T-helper 2 cell treated with Interferon-gamma antibody and Interleukin-4, amounts not matched to agents 5 μg/mL and 100 μg/mL, for 36 hours (primary cell): ENCODE measurements around the gene RHOT2.

Experiments used
- DNase-seq: peaks from one replicate; pipeline ENCODE4 v3.0.0; 2021; ENCODE audit warnings: low spot score
- H3K27ac Mint-ChIP-seq: one replicate; pipeline ENCODE4 v1.8.0; 2021; ENCODE audit warnings: mild to moderate bottlenecking, mixed read lengths
- H3K27me3 Mint-ChIP-seq: one replicate; pipeline ENCODE4 v1.8.0; 2021; ENCODE audit warnings: low read depth, mixed read lengths
- H3K36me3 Mint-ChIP-seq: one replicate; pipeline ENCODE4 v1.8.0; 2021; ENCODE audit warnings: low read depth, mixed read lengths
- H3K4me1 Mint-ChIP-seq: one replicate; pipeline ENCODE4 v1.8.0; 2021; ENCODE audit warnings: low read depth, mixed read lengths
- H3K4me3 Mint-ChIP-seq: one replicate; pipeline ENCODE4 v1.8.0; 2022; ENCODE audit warnings: mild to moderate bottlenecking, moderate library complexity, mixed read lengths
- H3K9me3 Mint-ChIP-seq: one replicate; pipeline ENCODE4 v1.8.0; 2021; ENCODE audit warnings: mixed read lengths

The RHOT2 gene

GRCh38 chr16:648071-648780 is 19.7 kb upstream of the RHOT2 start:
- Mint-ChIP-seq H3K36me3 (no peaks in the 10 kb centered on the region), H3K9me3 (no peaks in the 10 kb centered on the region), H3K4me1 (peaks cover 9% of the 10 kb centered on the region), H3K4me3 (peak overlapping the region; percentile 78), H3K27ac (peak overlapping the region; percentile 69), H3K27me3 (no peaks in the 10 kb centered on the region)
- DNase-seq: peak; percentile 40

GRCh38 chr16:648781-649589 is 18.9 kb upstream of the RHOT2 start, which contains the start of gene WDR90:
WDR90 (plus strand) TSS chr16:649365; CDS start chr16:649417, 52 bp downstream.
- no peaks in the 10 kb centered on the region for H3K9me3 Mint-ChIP-seq
- no peaks in the 10 kb centered on the region for H3K36me3 Mint-ChIP-seq
- peaks cover 6% of the 10 kb centered on the region for H3K4me1 Mint-ChIP-seq
- DNase-seq: peak; percentile 93
- H3K27ac Mint-ChIP-seq: peak within 1 kb of the TSS; percentile 69
- no peaks in the 10 kb centered on the region for H3K27me3 Mint-ChIP-seq
- peak within 1 kb of the TSS; percentile 78 for H3K4me3 Mint-ChIP-seq

- Mint-ChIP-seq H3K27ac (peak overlapping the region; percentile 43), H3K4me1 (peaks cover under 1% of the 10 kb centered on the region), H3K4me3 (peak overlapping the region; percentile 77), H3K27me3 (no peaks in the 10 kb centered on the region), H3K9me3 (no peaks in the 10 kb centered on the region), H3K36me3 (no peaks in the 10 kb centered on the region)
- DNase-seq: no peak
These were observed 18.3 kb upstream of the RHOT2 start for GRCh38 chr16:649631-650030.

- Mint-ChIP-seq H3K9me3 (no peaks in the 10 kb centered on the region), H3K4me1 (no peaks in the 10 kb centered on the region), H3K4me3 (no peak overlapping the region), H3K36me3 (no peaks in the 10 kb centered on the region), H3K27ac (no peak overlapping the region), H3K27me3 (no peaks in the 10 kb centered on the region)
- DNase-seq: no peak
These were observed 16.1 kb upstream of the RHOT2 start for GRCh38 chr16:651844-652243.

- DNase-seq: no peak
- Mint-ChIP-seq H3K27me3 (no peaks in the 10 kb centered on the region), H3K9me3 (no peaks in the 10 kb centered on the region), H3K27ac (no peak overlapping the region), H3K36me3 (no peaks in the 10 kb centered on the region), H3K4me1 (no peaks in the 10 kb centered on the region), H3K4me3 (no peak overlapping the region)
These were observed 15.3 kb upstream of the RHOT2 start for GRCh38 chr16:652454-653305.

- no peaks in the 10 kb centered on the region for H3K9me3 Mint-ChIP-seq
- no peaks in the 10 kb centered on the region for H3K27me3 Mint-ChIP-seq
- no peaks in the 10 kb centered on the region for H3K36me3 Mint-ChIP-seq
- no peak overlapping the region for H3K4me3 Mint-ChIP-seq
- no peak for DNase-seq
- no peak overlapping the region for H3K27ac Mint-ChIP-seq
- no peaks in the 10 kb centered on the region for H3K4me1 Mint-ChIP-seq
These were observed 13.9 kb upstream of the RHOT2 start for GRCh38 chr16:654034-654433.

- no peak overlapping the region for H3K27ac Mint-ChIP-seq
- no peak for DNase-seq
These were observed 10.4 kb upstream of the RHOT2 start for GRCh38 chr16:657487-657886.

GRCh38 chr16:658679-659571 is 9.0 kb upstream of the RHOT2 start:
- H3K27me3 Mint-ChIP-seq: no peaks in the 10 kb centered on the region
- H3K36me3 Mint-ChIP-seq: no peaks in the 10 kb centered on the region
- no peak for DNase-seq
- peaks cover 5% of the 10 kb centered on the region for H3K4me1 Mint-ChIP-seq
- H3K4me3 Mint-ChIP-seq: no peak overlapping the region
- no peak overlapping the region for H3K27ac Mint-ChIP-seq
- no peaks in the 10 kb centered on the region for H3K9me3 Mint-ChIP-seq

More at GRCh38 chr16:657487-657886, 10.4 kb upstream of the RHOT2 start:
- Mint-ChIP-seq H3K4me1 (peaks cover 5% of the 10 kb centered on the region), H3K9me3 (no peaks in the 10 kb centered on the region), H3K27me3 (no peaks in the 10 kb centered on the region), H3K36me3 (no peaks in the 10 kb centered on the region), H3K4me3 (no peak overlapping the region)

- Mint-ChIP-seq H3K27ac (no peak overlapping the region), H3K4me1 (peaks cover 5% of the 10 kb centered on the region), H3K27me3 (no peaks in the 10 kb centered on the region), H3K4me3 (no peak overlapping the region), H3K9me3 (no peaks in the 10 kb centered on the region), H3K36me3 (no peaks in the 10 kb centered on the region)
- DNase-seq: no peak
These were observed 8.3 kb upstream of the RHOT2 start for GRCh38 chr16:659618-660017.

GRCh38 chr16:660132-660458 is 7.8 kb upstream of the RHOT2 start:
- peaks cover 5% of the 10 kb centered on the region for H3K4me1 Mint-ChIP-seq
- H3K36me3 Mint-ChIP-seq: no peaks in the 10 kb centered on the region
- no peak for DNase-seq
- no peaks in the 10 kb centered on the region for H3K9me3 Mint-ChIP-seq
- no peaks in the 10 kb centered on the region for H3K27me3 Mint-ChIP-seq
- no peak overlapping the region for H3K27ac Mint-ChIP-seq
- H3K4me3 Mint-ChIP-seq: no peak overlapping the region

- no peaks in the 10 kb centered on the region for H3K27me3 Mint-ChIP-seq
- H3K9me3 Mint-ChIP-seq: no peaks in the 10 kb centered on the region
- H3K27ac Mint-ChIP-seq: peak overlapping the region; percentile 36
- H3K4me3 Mint-ChIP-seq: no peak overlapping the region
- no peaks in the 10 kb centered on the region for H3K36me3 Mint-ChIP-seq
- H3K4me1 Mint-ChIP-seq: peaks cover 5% of the 10 kb centered on the region
- peak; percentile 68 for DNase-seq
These were observed 7.3 kb upstream of the RHOT2 start for GRCh38 chr16:660459-661183.

- DNase-seq: no peak
- Mint-ChIP-seq H3K27me3 (no peaks in the 10 kb centered on the region), H3K9me3 (no peaks in the 10 kb centered on the region), H3K4me3 (no peak overlapping the region), H3K4me1 (peaks cover 5% of the 10 kb centered on the region), H3K27ac (peak overlapping the region; percentile 36), H3K36me3 (no peaks in the 10 kb centered on the region)
These were observed 6.6 kb upstream of the RHOT2 start for GRCh38 chr16:661184-661821.
